Measurements from ENCODE around the gene LYST. TPM values are rescaled to one million over a fixed set of nuclear protein-coding genes. Genes with fewer than 3 reads are reported as not detected.
A peak's percentile ranks its signal among the peaks of the same experiment; 100 is the strongest.

The LYST gene
- total and polyA plus RNA-seq, 4 experiments from 2014 or later: 4.2 to 35.2 (median 21.0) TPM

DNA sequence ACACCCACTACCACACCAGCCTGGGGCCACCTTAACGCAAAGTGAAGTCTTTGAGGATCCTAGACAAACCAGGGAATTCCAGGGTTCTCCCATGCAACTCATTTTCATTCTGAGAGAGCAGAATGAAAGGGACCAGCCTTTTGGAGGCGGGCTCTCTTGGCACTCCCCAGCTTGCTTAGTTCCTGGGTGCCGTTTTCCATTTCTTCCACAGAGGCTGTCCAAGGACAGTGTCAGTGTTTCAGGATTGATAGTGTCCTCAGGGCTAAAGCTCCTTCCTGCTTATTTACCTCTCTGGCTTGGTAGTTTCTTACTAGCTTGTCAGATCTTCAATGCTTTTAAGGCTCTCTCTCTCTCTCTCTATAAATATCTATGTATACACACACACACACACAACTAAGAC, 187.1 kb downstream of the LYST start:
- Mint-ChIP-seq H3K4me3 (no peak overlapping the region), H3K27me3 (no peaks in the 10 kb centered on the region), H3K4me1 (no peaks in the 10 kb centered on the region), H3K27ac (no peak overlapping the region), H3K36me3 (peaks cover 66 to 68% of the 10 kb centered on the region in 2 donors), H3K9me3 (peaks cover 0 to 24% (median 19%) of the 10 kb centered on the region in 8 donors)
- intact Hi-C loops (cut with micrococcal nuclease): no loop called here
- DNase-seq: no peak
- Histone ChIP-seq H3K9me3 (ENCODE audit: control insufficient read depth in 1 of 2, low read length in 2 of 2) (peaks cover 0 to 6% of the 10 kb centered on the region in 2 donors), H3K36me3 (ENCODE audit: insufficient read depth, low read length) (no peaks in the 10 kb centered on the region), H3K27ac (ENCODE audit: low read depth, low read length) (no peak overlapping the region), H3K27me3 (ENCODE audit: insufficient read depth, low read length) (no peaks in the 10 kb centered on the region), H3K4me1 (ENCODE audit: insufficient read depth, low read length) (no peaks in the 10 kb centered on the region), H3K4me3 (ENCODE audit: low read length in 2 of 2) (no peak overlapping the region)
- POLR2A ChIA-PET (ENCODE audit: partially characterized antibody): no interaction called here
- CTCF ChIA-PET (ENCODE audit: partially characterized antibody): no interaction called here

- ChIA-PET CTCF (ENCODE audit: partially characterized antibody) (interaction anchor here (0.6 kb wide), 1 partner anchor 56 kb away, joined by 3 read pairs; no protein-coding TSS in a partner anchor), POLR2A (ENCODE audit: partially characterized antibody) (interaction anchor here (0.6 kb wide), 1 partner anchor 12 kb away, joined by 3 read pairs; no protein-coding TSS in a partner anchor)
Observed at GRCh38 chr1:235679005-235679404, 187.7 kb downstream of the LYST start.

DNA sequence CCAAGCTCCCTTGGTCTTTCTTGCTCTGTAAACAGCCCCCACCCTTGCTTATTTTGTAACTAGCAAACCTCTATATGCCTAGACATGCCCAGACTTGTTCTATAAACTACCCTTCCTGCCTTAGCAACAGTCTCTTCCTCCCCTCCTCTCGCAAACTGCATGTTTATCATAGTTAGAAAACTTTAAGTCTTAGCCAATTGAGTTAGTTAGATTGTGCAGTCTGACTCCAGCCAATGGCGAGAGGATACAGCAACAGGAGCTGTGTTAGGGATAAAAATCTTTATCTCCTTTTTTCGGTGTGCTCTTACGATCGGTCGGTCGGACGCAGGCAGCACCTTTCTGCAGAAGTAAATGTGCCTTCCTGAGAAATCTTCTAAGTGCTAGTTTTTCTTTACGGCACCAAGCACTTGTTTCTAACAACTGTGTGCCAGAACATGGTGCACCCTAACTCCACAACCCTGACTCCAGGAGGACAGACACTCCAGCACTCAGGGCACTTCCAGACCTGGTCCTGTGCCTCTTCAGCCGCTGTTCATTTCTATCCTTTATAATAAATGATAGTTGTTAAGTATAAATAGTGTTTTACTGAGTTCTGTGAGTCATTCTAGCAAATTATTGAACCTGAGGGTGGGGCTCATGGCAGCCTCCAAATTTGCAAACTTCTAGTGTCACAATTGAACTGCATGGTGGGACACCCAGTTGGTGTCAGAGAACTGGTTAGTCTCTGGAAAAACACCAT, 191.4 kb downstream of the LYST start:
- intact Hi-C loops (cut with micrococcal nuclease): no loop called here
- Mint-ChIP-seq H3K27me3 (no peaks in the 10 kb centered on the region), H3K36me3 (peaks cover 73 to 85% of the 10 kb centered on the region in 2 donors), H3K27ac (no peak overlapping the region), H3K9me3 (peaks cover 3 to 56% (median 53%) of the 10 kb centered on the region in 8 donors), H3K4me3 (no peak overlapping the region), H3K4me1 (no peaks in the 10 kb centered on the region)
- no peak for DNase-seq
- ChIA-PET CTCF (ENCODE audit: partially characterized antibody) (no interaction called here), POLR2A (ENCODE audit: partially characterized antibody) (interaction anchor here (1.2 kb wide), 1 partner anchor 32 kb away, joined by 3 read pairs; no protein-coding TSS in a partner anchor)
- no peak overlapping the region for H3K4me3 ChIP-seq (ENCODE audit: low read length in 2 of 2)
- no peaks in the 10 kb centered on the region for H3K36me3 ChIP-seq (ENCODE audit: insufficient read depth, low read length)
- H3K27me3 ChIP-seq (ENCODE audit: insufficient read depth, low read length): no peaks in the 10 kb centered on the region
- H3K27ac ChIP-seq (ENCODE audit: low read depth, low read length): no peak overlapping the region
- H3K9me3 ChIP-seq (ENCODE audit: control insufficient read depth in 1 of 2, low read length in 2 of 2): peaks cover 0 to 10% of the 10 kb centered on the region in 2 donors
- H3K4me1 ChIP-seq (ENCODE audit: insufficient read depth, low read length): no peaks in the 10 kb centered on the region

More at GRCh38 chr1:235679005-235679404, 187.7 kb downstream of the LYST start:
- Histone ChIP-seq H3K9me3 (ENCODE audit: control insufficient read depth in 1 of 2, low read length in 2 of 2) (peaks cover 0 to 6% of the 10 kb centered on the region in 2 donors), H3K4me3 (ENCODE audit: low read length in 2 of 2) (no peak overlapping the region), H3K36me3 (ENCODE audit: insufficient read depth, low read length) (no peaks in the 10 kb centered on the region), H3K27me3 (ENCODE audit: insufficient read depth, low read length) (no peaks in the 10 kb centered on the region), H3K27ac (ENCODE audit: low read depth, low read length) (no peak overlapping the region), H3K4me1 (ENCODE audit: insufficient read depth, low read length) (no peaks in the 10 kb centered on the region)
- intact Hi-C loops (cut with micrococcal nuclease): no loop called here
- Mint-ChIP-seq H3K4me1 (no peaks in the 10 kb centered on the region), H3K27ac (no peak overlapping the region), H3K4me3 (no peak overlapping the region), H3K27me3 (no peaks in the 10 kb centered on the region), H3K36me3 (peaks cover 68 to 70% of the 10 kb centered on the region in 2 donors), H3K9me3 (peaks cover 0 to 24% (median 21%) of the 10 kb centered on the region in 8 donors)
- DNase-seq: no peak

DNA sequence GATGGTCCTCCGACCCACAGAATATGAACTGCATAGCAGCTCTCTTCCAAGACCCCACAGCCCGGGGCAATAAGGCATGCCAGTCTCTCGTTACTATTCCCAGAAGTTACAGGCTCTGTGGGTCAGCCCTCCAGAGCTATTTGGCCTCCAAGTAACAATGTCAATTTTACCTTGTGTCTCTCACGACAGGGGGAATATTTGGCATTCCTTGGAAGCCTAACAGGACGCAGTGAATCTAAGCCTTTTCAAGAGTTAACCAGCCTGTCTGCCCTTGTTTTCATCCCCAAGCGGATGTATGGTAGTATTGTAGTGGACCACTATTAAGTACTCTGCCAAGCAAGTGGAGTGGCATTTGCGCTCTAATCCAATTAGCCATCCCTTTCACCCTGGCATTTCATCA, 192.7 kb downstream of the LYST start:
- no peak overlapping the region for H3K4me3 Mint-ChIP-seq
- Histone ChIP-seq H3K36me3 (ENCODE audit: insufficient read depth, low read length) (no peaks in the 10 kb centered on the region), H3K27me3 (ENCODE audit: insufficient read depth, low read length) (no peaks in the 10 kb centered on the region), H3K9me3 (ENCODE audit: control insufficient read depth in 1 of 2, low read length in 2 of 2) (peaks cover 0 to 20% of the 10 kb centered on the region in 2 donors), H3K4me1 (ENCODE audit: insufficient read depth, low read length) (no peaks in the 10 kb centered on the region), H3K4me3 (ENCODE audit: low read length in 2 of 2) (no peak overlapping the region), H3K27ac (ENCODE audit: low read depth, low read length) (no peak overlapping the region)
- H3K27me3 Mint-ChIP-seq: no peaks in the 10 kb centered on the region
- DNase-seq: no peak
- peaks cover 75 to 86% of the 10 kb centered on the region in 2 donors for H3K36me3 Mint-ChIP-seq
- intact Hi-C loops (cut with micrococcal nuclease): no loop called here
- CTCF ChIA-PET (ENCODE audit: partially characterized antibody): no interaction called here
- H3K27ac Mint-ChIP-seq: no peak overlapping the region
- H3K9me3 Mint-ChIP-seq: peaks cover 3 to 70% (median 60%) of the 10 kb centered on the region in 8 donors
- no peaks in the 10 kb centered on the region for H3K4me1 Mint-ChIP-seq
- POLR2A ChIA-PET (ENCODE audit: partially characterized antibody): interaction anchor here (1.2 kb wide), 1 partner anchor 31 kb away, joined by 3 read pairs; no protein-coding TSS in a partner anchor

DNA sequence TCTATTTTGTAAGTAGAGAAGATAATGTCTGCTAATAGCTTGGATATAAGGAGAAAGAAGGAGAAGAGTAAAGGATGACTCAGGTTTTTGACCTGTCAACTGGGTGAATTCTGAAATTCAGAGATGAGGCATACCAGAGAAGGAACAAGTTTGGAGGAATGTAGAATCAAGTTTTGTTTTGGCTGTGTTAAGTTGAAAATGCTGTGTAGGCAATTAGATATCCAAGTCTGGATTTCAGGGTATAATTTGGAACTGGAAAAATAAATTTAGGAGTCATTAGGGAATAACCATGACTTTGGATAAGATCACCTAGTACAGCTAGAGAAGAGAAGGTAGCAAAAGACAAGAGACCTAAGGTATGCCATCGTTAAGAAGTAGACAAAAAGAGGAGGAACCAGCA, 194.7 kb downstream of the LYST start:
- H3K4me3 Mint-ChIP-seq: no peak overlapping the region
- no peak overlapping the region for H3K27ac Mint-ChIP-seq
- Histone ChIP-seq H3K9me3 (ENCODE audit: control insufficient read depth in 1 of 2, low read length in 2 of 2) (peaks cover 0 to 20% of the 10 kb centered on the region in 2 donors), H3K27ac (ENCODE audit: low read depth, low read length) (no peak overlapping the region), H3K36me3 (ENCODE audit: insufficient read depth, low read length) (no peaks in the 10 kb centered on the region), H3K4me3 (ENCODE audit: low read length in 2 of 2) (no peak overlapping the region), H3K27me3 (ENCODE audit: insufficient read depth, low read length) (no peaks in the 10 kb centered on the region), H3K4me1 (ENCODE audit: insufficient read depth, low read length) (no peaks in the 10 kb centered on the region)
- ChIA-PET POLR2A (ENCODE audit: partially characterized antibody) (no interaction called here), CTCF (ENCODE audit: partially characterized antibody) (no interaction called here)
- H3K36me3 Mint-ChIP-seq: peaks cover 81 to 91% of the 10 kb centered on the region in 2 donors
- H3K4me1 Mint-ChIP-seq: no peaks in the 10 kb centered on the region
- H3K9me3 Mint-ChIP-seq: peaks cover 3 to 74% (median 60%) of the 10 kb centered on the region in 8 donors
- intact Hi-C loops (cut with micrococcal nuclease): no loop called here
- H3K27me3 Mint-ChIP-seq: no peaks in the 10 kb centered on the region
- DNase-seq: no peak

DNA sequence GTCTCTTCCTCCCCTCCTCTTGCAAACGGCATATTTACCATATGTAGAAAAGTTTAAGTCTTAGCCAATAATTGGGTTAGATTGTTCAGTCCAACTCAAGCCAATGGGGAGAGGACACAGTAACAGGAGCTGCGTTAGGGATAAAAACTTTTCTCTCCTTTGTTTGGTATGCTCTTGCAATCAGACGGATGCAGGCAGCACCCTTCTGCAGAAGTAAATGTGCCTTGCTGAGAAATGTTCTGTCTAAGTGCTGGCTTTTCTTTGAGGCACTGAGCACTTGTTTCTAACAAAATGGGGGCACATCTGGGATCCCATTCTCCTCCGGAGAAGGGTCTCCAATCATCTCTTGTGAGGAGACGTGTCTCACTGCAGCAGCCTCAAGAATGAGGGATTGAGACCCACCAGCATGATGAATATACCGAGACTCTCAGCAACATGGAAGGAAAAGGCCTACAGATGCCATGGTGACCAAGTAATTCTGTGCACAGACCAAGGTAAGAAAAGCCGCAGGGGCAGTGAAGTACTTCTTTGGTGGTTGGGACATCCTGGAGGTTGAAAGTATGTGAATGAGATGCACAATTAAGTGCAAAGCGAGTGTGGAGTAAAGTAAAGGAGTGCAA, 196.4 kb downstream of the LYST start:
- intact Hi-C loops (cut with micrococcal nuclease): no loop called here
- Mint-ChIP-seq H3K36me3 (peaks cover 65 to 84% of the 10 kb centered on the region in 2 donors), H3K4me3 (no peak overlapping the region), H3K9me3 (peaks cover 3 to 57% (median 46%) of the 10 kb centered on the region in 8 donors), H3K27ac (peak overlapping the region in 1 of 7 donors; percentile 43), H3K4me1 (no peaks in the 10 kb centered on the region), H3K27me3 (no peaks in the 10 kb centered on the region)
- no peak for DNase-seq
- CTCF ChIA-PET (ENCODE audit: partially characterized antibody): no interaction called here
- H3K4me3 ChIP-seq (ENCODE audit: low read length in 2 of 2): no peak overlapping the region
- H3K27me3 ChIP-seq (ENCODE audit: insufficient read depth, low read length): no peaks in the 10 kb centered on the region
- no peaks in the 10 kb centered on the region for H3K36me3 ChIP-seq (ENCODE audit: insufficient read depth, low read length)
- POLR2A ChIA-PET (ENCODE audit: partially characterized antibody): no interaction called here
- no peak overlapping the region for H3K27ac ChIP-seq (ENCODE audit: low read depth, low read length)
- peaks cover 0 to 17% of the 10 kb centered on the region in 2 donors for H3K9me3 ChIP-seq (ENCODE audit: control insufficient read depth in 1 of 2, low read length in 2 of 2)
- no peaks in the 10 kb centered on the region for H3K4me1 ChIP-seq (ENCODE audit: insufficient read depth, low read length)

DNA sequence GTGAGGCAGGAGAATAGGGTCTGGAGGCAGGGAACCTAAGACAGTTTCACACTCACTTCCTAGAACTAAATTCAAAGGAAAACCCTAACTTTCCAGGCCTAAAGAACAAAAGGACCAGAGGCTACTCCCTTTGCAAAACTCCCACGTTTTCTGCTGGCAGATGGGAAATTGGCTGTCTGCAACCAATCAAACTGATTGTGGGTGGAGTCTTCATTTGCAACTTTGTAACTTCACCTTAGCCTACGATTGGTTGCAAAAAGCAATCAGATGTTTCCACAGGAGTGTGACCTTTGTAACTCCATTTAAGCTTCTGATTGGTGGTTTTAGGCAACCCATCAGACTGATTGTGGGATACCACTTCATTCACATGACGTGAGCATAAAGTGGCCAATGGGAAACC, 197.4 kb downstream of the LYST start:
- peaks cover 3 to 50% (median 39%) of the 10 kb centered on the region in 8 donors for H3K9me3 Mint-ChIP-seq
- H3K4me3 ChIP-seq (ENCODE audit: low read length in 2 of 2): no peak overlapping the region

More for the DNA sequence above, 197.4 kb downstream of the LYST start:
- Histone ChIP-seq H3K36me3 (ENCODE audit: insufficient read depth, low read length) (no peaks in the 10 kb centered on the region), H3K27me3 (ENCODE audit: insufficient read depth, low read length) (no peaks in the 10 kb centered on the region), H3K4me1 (ENCODE audit: insufficient read depth, low read length) (no peaks in the 10 kb centered on the region), H3K9me3 (ENCODE audit: control insufficient read depth in 1 of 2, low read length in 2 of 2) (peaks cover 0 to 14% of the 10 kb centered on the region in 2 donors), H3K27ac (ENCODE audit: low read depth, low read length) (no peak overlapping the region)
- ChIA-PET POLR2A (ENCODE audit: partially characterized antibody) (no interaction called here), CTCF (ENCODE audit: partially characterized antibody) (no interaction called here)
- Mint-ChIP-seq H3K4me1 (no peaks in the 10 kb centered on the region), H3K36me3 (peaks cover 60 to 77% of the 10 kb centered on the region in 2 donors), H3K27me3 (no peaks in the 10 kb centered on the region), H3K4me3 (no peak overlapping the region), H3K27ac (no peak overlapping the region)
- intact Hi-C loops (cut with micrococcal nuclease): no loop called here
- DNase-seq: no peak

Measured in CD4-positive, alpha-beta memory T cell (primary cell).